ENCODE results near the gene DHRS1.
"Not testable (repeated sequence)": the region's sequence is repeated elsewhere in the genome, so short reads cannot be mapped to it uniquely, and the experiment has no call there.

Gene DHRS1

GRCh38 chr14:24332268-24332993, 32.9 kb upstream of the DHRS1 start:
- no peak for DNase-seq (ENCODE audit: low spot score)
- H3K4me3 ChIP-seq, result peak overlapping the region; percentile 63
- peak; percentile 57 for TF ChIP-seq CTCF (IDR thresholded peaks at IDR 0.05)
- no peak overlapping the region for H3K27ac ChIP-seq

GRCh38 chr14:24331731-24332267, 32.2 kb upstream of the DHRS1 start:
- TF ChIP-seq CTCF (IDR thresholded peaks at IDR 0.05), result no peak
- no peak overlapping the region for H3K27ac ChIP-seq
- H3K4me3 ChIP-seq, result no peak overlapping the region
- DNase-seq (ENCODE audit: low spot score), result no peak

GRCh38 chr14:24330973-24331674, 31.5 kb upstream of the DHRS1 start:
- TF ChIP-seq CTCF (IDR thresholded peaks at IDR 0.05), result no peak
- Histone ChIP-seq H3K4me3 (no peak overlapping the region), H3K27ac (no peak overlapping the region)
- no peak for DNase-seq (ENCODE audit: low spot score)

- peak overlapping the region in 1 of 2 donors; percentile 1 for H3K27ac ChIP-seq
Observed at GRCh38 chr14:24329736-24330135, 30.2 kb upstream of the DHRS1 start.

GRCh38 chr14:24329073-24329663, 29.6 kb upstream of the DHRS1 start:
- H3K4me3 ChIP-seq, result no peak overlapping the region
- DNase-seq (ENCODE audit: low spot score), result no peak
- H3K27ac ChIP-seq, result peak overlapping the region in 1 of 2 donors; percentile 16
- no peak for TF ChIP-seq CTCF (IDR thresholded peaks at IDR 0.05)

More at GRCh38 chr14:24329736-24330135, 30.2 kb upstream of the DHRS1 start:
- DNase-seq (ENCODE audit: low spot score), result no peak
- TF ChIP-seq CTCF (IDR thresholded peaks at IDR 0.05), result no peak
- H3K4me3 ChIP-seq, result no peak overlapping the region

GRCh38 chr14:24327914-24328313, 28.3 kb upstream of the DHRS1 start:
- H3K4me3 ChIP-seq; DNase-seq (ENCODE audit: low spot score): not testable (repeated sequence)
- H3K27ac ChIP-seq, result peak overlapping the region in 1 of 2 donors; percentile 34
- peak; percentile 27 for TF ChIP-seq CTCF (IDR thresholded peaks at IDR 0.05)
